ENCODE results near the gene DLG1.

Gene DLG1

GRCh38 chr3:197006860-197007259, 291.6 kb downstream of the DLG1 start:
- in situ Hi-C loops (cut with MboI; ENCODE audit: low sequenced_read_pairs), result loop anchor here (25.0 kb wide), 1 partner anchor 180 kb away; no protein-coding TSS in a partner anchor

DNA sequence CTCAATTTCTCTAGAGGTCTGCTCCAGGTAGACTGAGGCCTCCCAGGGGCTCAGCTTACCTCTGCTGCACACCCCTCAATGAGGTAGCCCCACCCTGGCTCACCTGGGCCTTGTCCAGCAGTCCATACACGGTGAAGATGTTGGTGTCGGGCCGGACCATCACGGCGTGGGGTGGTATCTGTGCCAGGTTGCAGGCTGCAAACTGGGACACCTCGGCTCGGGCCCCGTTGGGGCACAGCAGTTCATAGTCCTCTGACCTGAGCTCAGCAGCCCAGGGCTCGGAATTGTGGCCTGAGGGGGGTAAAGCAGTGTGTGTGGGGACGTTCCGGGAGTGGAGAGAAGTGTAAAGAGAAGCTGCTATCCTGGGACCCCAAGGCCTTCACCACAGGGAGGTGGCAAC, 292.0 kb downstream of the DLG1 start:
- in situ Hi-C loops (cut with MboI; ENCODE audit: low sequenced_read_pairs), result loop anchor here (25.0 kb wide), 1 partner anchor 181 kb away; no protein-coding TSS in a partner anchor

DNA sequence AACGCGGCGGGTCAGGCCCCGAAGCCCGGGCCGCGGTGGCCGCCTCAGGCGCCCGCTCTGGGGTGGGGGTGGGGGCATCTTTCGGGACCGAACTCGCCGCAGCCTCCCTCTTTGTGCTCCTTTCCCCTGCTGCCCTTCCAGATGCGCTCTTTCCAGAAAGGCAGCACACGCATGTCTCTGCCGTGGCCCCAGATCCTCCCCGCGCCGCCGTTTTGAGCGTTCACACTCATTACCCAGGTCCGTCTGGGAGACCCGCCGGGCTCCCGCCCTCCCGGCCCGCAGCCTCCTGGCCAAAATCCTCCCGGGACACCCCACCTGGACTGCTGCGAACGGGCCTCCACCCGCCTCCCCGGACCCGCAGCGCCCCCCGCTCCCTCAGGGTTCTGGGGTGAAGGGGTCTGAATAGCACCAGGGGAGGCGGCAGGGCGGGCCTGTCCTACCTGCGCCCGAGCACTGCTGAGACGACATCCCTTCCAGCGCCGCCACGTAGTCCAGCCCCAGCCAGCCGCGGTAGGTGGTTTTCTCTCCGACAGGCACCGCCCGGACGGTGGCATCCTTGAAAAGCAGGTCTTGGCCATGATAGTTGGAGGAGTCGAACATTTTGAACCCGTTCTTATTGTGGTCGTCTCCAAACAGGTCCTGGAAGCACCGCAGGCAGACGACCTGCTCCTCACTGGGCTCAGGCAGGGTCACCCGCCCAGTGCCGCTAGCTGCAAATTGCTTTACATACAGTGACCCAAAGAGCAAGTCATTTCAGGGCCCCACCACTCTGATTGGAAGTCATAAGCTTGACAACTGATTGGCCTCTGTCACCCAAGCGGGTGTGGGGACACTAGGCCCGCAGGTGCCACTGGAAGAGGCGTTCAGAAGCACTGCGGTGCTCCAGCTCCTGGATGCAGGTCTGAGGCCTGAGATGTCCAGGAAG, 294.7 kb downstream of the DLG1 start:
- in situ Hi-C loops (cut with MboI; ENCODE audit: low sequenced_read_pairs), result loop anchor here (25.0 kb wide), 1 partner anchor 184 kb away; no protein-coding TSS in a partner anchor

GRCh38 chr3:197002701-197003454, 295.5 kb downstream of the DLG1 start:
- in situ Hi-C loops (cut with MboI; ENCODE audit: low sequenced_read_pairs), result loop anchor here (25.0 kb wide), 1 partner anchor 184 kb away; no protein-coding TSS in a partner anchor

GRCh38 chr3:197001972-197002700, 296.3 kb downstream of the DLG1 start:
- in situ Hi-C loops (cut with MboI; ENCODE audit: low sequenced_read_pairs), result loop anchor here (25.0 kb wide), 1 partner anchor 185 kb away; no protein-coding TSS in a partner anchor

- in situ Hi-C loops (cut with MboI; ENCODE audit: low sequenced_read_pairs), result loop anchor here (25.0 kb wide), 1 partner anchor 186 kb away; no protein-coding TSS in a partner anchor
Observed at GRCh38 chr3:197001106-197001971, 297.1 kb downstream of the DLG1 start.

- in situ Hi-C loops (cut with MboI; ENCODE audit: low sequenced_read_pairs), result loop anchor here (25.0 kb wide), 1 partner anchor 187 kb away; no protein-coding TSS in a partner anchor
Observed at GRCh38 chr3:197000211-197000610, 298.2 kb downstream of the DLG1 start.

- in situ Hi-C loops (cut with MboI; ENCODE audit: low sequenced_read_pairs), result no loop called here
Observed at GRCh38 chr3:196998966-196999760, 299.2 kb downstream of the DLG1 start.

DNA sequence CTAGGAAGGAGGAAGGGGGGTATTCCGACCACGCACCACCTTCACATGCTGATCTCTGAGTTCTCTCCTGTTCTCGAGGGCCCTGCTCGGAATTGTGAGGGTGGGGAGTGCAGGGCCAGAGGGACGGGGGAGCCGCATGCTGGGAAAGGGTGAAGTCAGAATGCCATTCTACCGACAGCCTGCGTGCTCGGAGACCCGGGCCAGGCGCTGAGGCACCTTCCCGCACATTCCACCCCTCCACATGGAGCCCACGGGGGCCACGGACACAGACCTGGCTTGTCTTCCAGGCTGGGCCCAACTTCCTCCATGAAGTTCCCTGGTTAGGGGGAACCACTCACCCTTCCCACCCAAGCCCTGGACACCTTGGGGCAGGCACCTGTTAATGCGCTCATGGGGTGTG, 301.1 kb downstream of the DLG1 start:
- in situ Hi-C loops (cut with MboI; ENCODE audit: low sequenced_read_pairs), result no loop called here

- in situ Hi-C loops (cut with MboI; ENCODE audit: low sequenced_read_pairs), result no loop called here
Observed at GRCh38 chr3:196996454-196997265, 301.8 kb downstream of the DLG1 start.

DNA sequence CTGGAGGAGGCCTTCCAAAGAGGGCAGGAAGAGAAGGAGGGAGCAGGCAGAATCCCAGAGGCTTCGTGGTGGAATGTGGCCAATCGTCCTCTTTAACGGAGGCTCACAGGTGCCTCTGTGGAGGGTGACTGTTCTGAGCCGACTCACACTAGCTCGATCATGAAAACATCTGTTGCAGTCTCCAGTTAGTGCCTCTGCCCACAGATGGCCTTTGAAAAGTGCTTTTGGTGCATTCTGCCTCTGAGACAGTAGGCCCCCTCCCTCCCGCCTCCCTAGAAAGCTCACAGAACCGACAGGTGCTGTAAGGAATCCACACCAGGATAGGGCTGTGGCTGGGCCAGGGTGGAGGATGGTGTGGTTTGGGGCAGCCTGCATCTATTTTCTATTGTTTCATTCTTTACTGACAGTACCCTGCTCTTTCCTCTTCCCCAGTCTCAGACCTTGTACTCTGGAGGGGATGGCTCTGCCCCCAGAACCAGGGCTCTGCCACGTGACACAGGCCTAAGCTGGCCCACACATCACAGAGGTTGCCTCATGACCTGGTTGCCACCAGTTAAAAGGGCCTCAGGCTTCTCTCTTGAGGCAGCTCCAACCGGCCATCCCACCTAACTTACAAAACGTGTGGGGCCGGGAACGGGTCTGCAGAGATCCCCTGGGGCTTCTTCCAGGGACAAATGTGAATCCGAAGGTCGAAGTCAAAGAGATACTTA, 302.6 kb downstream of the DLG1 start:
- in situ Hi-C loops (cut with MboI; ENCODE audit: low sequenced_read_pairs), result no loop called here

GRCh38 chr3:196995027-196995426, 303.4 kb downstream of the DLG1 start:
- in situ Hi-C loops (cut with MboI; ENCODE audit: low sequenced_read_pairs), result no loop called here

GRCh38 chr3:196994056-196994455, 304.4 kb downstream of the DLG1 start:
- in situ Hi-C loops (cut with MboI; ENCODE audit: low sequenced_read_pairs), result no loop called here

All from HL-60/S4 treated with phorbol 12-myristate 13-acetate at 8.2 ng/mL for 4 days and 3 days (cell line).